Measurements from ENCODE around the gene TBX4.

The TBX4 gene

GRCh38 chr17:61464843-61465180, 12.6 kb downstream of the TBX4 start:
- Histone ChIP-seq H3K27me3 (ENCODE audit: insufficient read depth, low read depth) (no peaks in the 10 kb centered on the region), H3K9ac (no peak overlapping the region), H3K36me3 (ENCODE audit: insufficient read depth) (no peaks in the 10 kb centered on the region), H3K4me3 (IDR thresholded peaks at IDR 0.05; ENCODE audit: insufficient read depth, low read depth, low read length) (no peak overlapping the region), H3K4me1 (ENCODE audit: low read depth, poor library complexity, severe bottlenecking) (no peaks in the 10 kb centered on the region), H3K79me2 (ENCODE audit: insufficient read depth, low read depth) (no peaks in the 10 kb centered on the region), H4K20me1 (ENCODE audit: insufficient read depth) (no peaks in the 10 kb centered on the region), H3K27ac (no peak overlapping the region), H2AFZ (ENCODE audit: low read depth) (no peak overlapping the region), H3K4me2 (no peak overlapping the region)
- no peak for TF ChIP-seq CTCF (conservative IDR thresholded peaks at IDR 0.05; ENCODE audit: low read depth, low read length)

GRCh38 chr17:61465550-61466237, 13.5 kb downstream of the TBX4 start:
- no peak overlapping the region for H3K27ac ChIP-seq
- no peak for TF ChIP-seq CTCF (conservative IDR thresholded peaks at IDR 0.05; ENCODE audit: low read depth, low read length)
- no peaks in the 10 kb centered on the region for H3K36me3 ChIP-seq (ENCODE audit: insufficient read depth)
- no peaks in the 10 kb centered on the region for H3K4me1 ChIP-seq (ENCODE audit: low read depth, poor library complexity, severe bottlenecking)
- H3K4me2 ChIP-seq: no peak overlapping the region
- H3K4me3 ChIP-seq (IDR thresholded peaks at IDR 0.05; ENCODE audit: insufficient read depth, low read depth, low read length): no peak overlapping the region
- H3K9ac ChIP-seq: no peak overlapping the region
- H3K27me3 ChIP-seq (ENCODE audit: insufficient read depth, low read depth): no peaks in the 10 kb centered on the region
- H4K20me1 ChIP-seq (ENCODE audit: insufficient read depth): no peaks in the 10 kb centered on the region
- H2AFZ ChIP-seq (ENCODE audit: low read depth): no peak overlapping the region
- H3K79me2 ChIP-seq (ENCODE audit: insufficient read depth, low read depth): no peaks in the 10 kb centered on the region

GRCh38 chr17:61466246-61466645, 14.0 kb downstream of the TBX4 start:
- Histone ChIP-seq H2AFZ (ENCODE audit: low read depth) (no peak overlapping the region), H3K27ac (no peak overlapping the region), H3K79me2 (ENCODE audit: insufficient read depth, low read depth) (no peaks in the 10 kb centered on the region), H3K4me1 (ENCODE audit: low read depth, poor library complexity, severe bottlenecking) (no peaks in the 10 kb centered on the region), H4K20me1 (ENCODE audit: insufficient read depth) (no peaks in the 10 kb centered on the region), H3K9ac (no peak overlapping the region), H3K4me2 (no peak overlapping the region), H3K36me3 (ENCODE audit: insufficient read depth) (no peaks in the 10 kb centered on the region), H3K4me3 (IDR thresholded peaks at IDR 0.05; ENCODE audit: insufficient read depth, low read depth, low read length) (no peak overlapping the region), H3K27me3 (ENCODE audit: insufficient read depth, low read depth) (no peaks in the 10 kb centered on the region)
- TF ChIP-seq CTCF (conservative IDR thresholded peaks at IDR 0.05; ENCODE audit: low read depth, low read length): no peak

GRCh38 chr17:61467416-61468262, 15.4 kb downstream of the TBX4 start:
- Histone ChIP-seq H3K4me3 (IDR thresholded peaks at IDR 0.05; ENCODE audit: insufficient read depth, low read depth, low read length) (no peak overlapping the region), H2AFZ (ENCODE audit: low read depth) (no peak overlapping the region), H3K9ac (no peak overlapping the region), H4K20me1 (ENCODE audit: insufficient read depth) (no peaks in the 10 kb centered on the region), H3K27ac (no peak overlapping the region), H3K36me3 (ENCODE audit: insufficient read depth) (no peaks in the 10 kb centered on the region), H3K79me2 (ENCODE audit: insufficient read depth, low read depth) (no peaks in the 10 kb centered on the region), H3K27me3 (ENCODE audit: insufficient read depth, low read depth) (no peaks in the 10 kb centered on the region), H3K4me1 (ENCODE audit: low read depth, poor library complexity, severe bottlenecking) (no peaks in the 10 kb centered on the region), H3K4me2 (no peak overlapping the region)
- no peak for TF ChIP-seq CTCF (conservative IDR thresholded peaks at IDR 0.05; ENCODE audit: low read depth, low read length)

Measured in KMS-11 (cell line).